Right ventricle myocardium inferior (tissue), 1 donor: ENCODE measurements around the gene CNOT2. TPM values are rescaled to one million over a fixed set of nuclear protein-coding genes. Genes with fewer than 3 reads are reported as not detected.

ENCODE experiments used
- ATAC-seq: fragments of 200-7000 bp; cut with Tn5 transposase; one replicate; pipeline ENCODE4 v1.9.1; 2020; ENCODE audit warnings: mild to moderate bottlenecking, moderate library complexity
- DNase-seq: peaks from one replicate; pipeline ENCODE4 v3.0.0; 2021; ENCODE audit errors: missing footprints
- intact Hi-C: fragments of 100-400 bp; cut with DNase I; formaldehyde crosslinking; loops from one replicate; pipeline ENCODE4 v1.11.0; 2022
- long read RNA-seq: library from polyadenylated mRNA; unstranded; transcript quantifications from one replicate; pipeline ENCODE4 v2.0.0, GENCODE V29; 2021
- total RNA-seq: library from RNA; stranded (reverse); fragmentation: NEBNext Ultra II Directional; extraction: Animal tissue kit (Norgen Biotek cat#: 25700); gene quantifications from one replicate; pipeline ENCODE4 v1.2.1, GENCODE V29; 2021
- donor health status: DM: no; HTN: yes; CAD: no; lungs with severe emphysema.

The CNOT2 gene
- total RNA-seq = 36.5 TPM
- long read RNA-seq, transcript CNOT2-201 (16 exons, 3,282 nt) = major isoform, 22 of 29 reads
- long read RNA-seq, partial matches to known transcripts = 2 of 29 reads
- long read RNA-seq, other reads (novel, unspliced or antisense) = 4 of 29 reads

GRCh38 chr12:70242695-70243509 lies at the start of gene CNOT2:
CNOT2 (plus strand) TSS chr12:70243433; CDS start chr12:70278227, 34,794 bp downstream.
- intact Hi-C loops = loop anchor here (10.0 kb wide), 2 partner anchors 122 to 482 kb away; partner anchors contain the start of gene KCNMB4
- ATAC-seq = peak; percentile 97
- DNase-seq = peak; percentile 92

- intact Hi-C loops = no loop called here
- DNase-seq (no peak), ATAC-seq (no peak)
Measured at GRCh38 chr12:70194076-70194475, 49.2 kb upstream of the CNOT2 start.

- ATAC-seq (peak; percentile 44), DNase-seq (no peak)
- intact Hi-C loops = no loop called here
Measured at GRCh38 chr12:70196811-70197281, 46.4 kb upstream of the CNOT2 start.

- intact Hi-C loops = no loop called here
- ATAC-seq (no peak), DNase-seq (no peak)
Measured at GRCh38 chr12:70197345-70197744, 45.9 kb upstream of the CNOT2 start.

- ATAC-seq (no peak), DNase-seq (no peak)
- intact Hi-C loops = no loop called here
Measured at GRCh38 chr12:70213707-70214106, 29.5 kb upstream of the CNOT2 start.

- intact Hi-C loops = no loop called here
- DNase-seq = peak; percentile 41
- ATAC-seq = no peak
Measured at GRCh38 chr12:70214972-70215617, 28.1 kb upstream of the CNOT2 start.

GRCh38 chr12:70217416-70217815 lies 25.8 kb upstream of the CNOT2 start:
- ATAC-seq = no peak
- intact Hi-C loops = no loop called here
- no peak for DNase-seq

- DNase-seq = no peak
- no peak for ATAC-seq
- intact Hi-C loops = no loop called here
Measured at GRCh38 chr12:70221626-70222025, 21.6 kb upstream of the CNOT2 start.

GRCh38 chr12:70227911-70228310 lies 15.3 kb upstream of the CNOT2 start:
- DNase-seq (no peak), ATAC-seq (no peak)
- intact Hi-C loops = no loop called here

- no peak for DNase-seq
- intact Hi-C loops = no loop called here
Measured at GRCh38 chr12:70230934-70231606, 12.2 kb upstream of the CNOT2 start.

GRCh38 chr12:70236990-70237389 lies 6.2 kb upstream of the CNOT2 start:
- ATAC-seq (no peak), DNase-seq (no peak)
- intact Hi-C loops = no loop called here

More at GRCh38 chr12:70230934-70231606, 12.2 kb upstream of the CNOT2 start:
- ATAC-seq = no peak

- intact Hi-C loops = loop anchor here (10.0 kb wide), 2 partner anchors 124 to 484 kb away; partner anchors contain the start of gene KCNMB4
- no peak for DNase-seq
- ATAC-seq = no peak
Measured at GRCh38 chr12:70240673-70241072, 2.6 kb upstream of the CNOT2 start.

GRCh38 chr12:70241845-70242244 lies 1.4 kb upstream of the CNOT2 start:
- no peak for ATAC-seq
- intact Hi-C loops = loop anchor here (10.0 kb wide), 2 partner anchors 123 to 483 kb away; partner anchors contain the start of gene KCNMB4
- no peak for DNase-seq

- intact Hi-C loops = loop anchor here (10.0 kb wide), 2 partner anchors 121 to 481 kb away; partner anchors contain the start of gene KCNMB4
- ATAC-seq (peak; percentile 87), DNase-seq (peak; percentile 77)
Measured at GRCh38 chr12:70243510-70244371, 508 bp downstream of the CNOT2 start.

GRCh38 chr12:70244409-70244808 lies 1.2 kb downstream of the CNOT2 start:
- intact Hi-C loops = loop anchor here (10.0 kb wide), 2 partner anchors 120 to 480 kb away; partner anchors contain the start of gene KCNMB4
- ATAC-seq = no peak
- DNase-seq = no peak

GRCh38 chr12:70245458-70245857 lies 2.2 kb downstream of the CNOT2 start:
- intact Hi-C loops = loop anchor here (10.0 kb wide), 2 partner anchors 119 to 479 kb away; partner anchors contain the start of gene KCNMB4
- no peak for DNase-seq
- no peak for ATAC-seq

- ATAC-seq = no peak
- intact Hi-C loops = loop anchor here (10.0 kb wide), 2 partner anchors 118 to 478 kb away; partner anchors contain the start of gene KCNMB4
- no peak for DNase-seq
Measured at GRCh38 chr12:70246580-70246979, 3.3 kb downstream of the CNOT2 start.
